Inflammatory macrophage treated with lipopolysaccharide for 4 hours (primary cell): ENCODE results near the gene TPCN2.
A peak's percentile ranks its signal among the peaks of the same experiment; 100 is the strongest.

Experiments used
- DNase-seq: peaks from one replicate; pipeline ENCODE4 v3.0.0-alpha.2; 2020

The TPCN2 gene

GRCh38 chr11:69078930-69079605, 30.3 kb downstream of the TPCN2 start:
- DNase-seq, result peak; percentile 98

- DNase-seq, result peak; percentile 28
Measured at GRCh38 chr11:69079661-69080256, 31.0 kb downstream of the TPCN2 start.

- peak; percentile 86 for DNase-seq
Measured at GRCh38 chr11:69080257-69080995, 31.7 kb downstream of the TPCN2 start.

- DNase-seq, result no peak
Measured at GRCh38 chr11:69081180-69081579, 32.4 kb downstream of the TPCN2 start.

GRCh38 chr11:69083531-69084247, 35.0 kb downstream of the TPCN2 start:
- DNase-seq, result no peak

- no peak for DNase-seq
Measured at GRCh38 chr11:69084371-69084770, 35.6 kb downstream of the TPCN2 start.

GRCh38 chr11:69085490-69086095, 36.9 kb downstream of the TPCN2 start:
- no peak for DNase-seq

- no peak for DNase-seq
Measured at GRCh38 chr11:69086152-69087132, 37.7 kb downstream of the TPCN2 start.

- no peak for DNase-seq
Measured at GRCh38 chr11:69087133-69087524, 38.4 kb downstream of the TPCN2 start.

GRCh38 chr11:69087811-69088210, 39.1 kb downstream of the TPCN2 start:
- no peak for DNase-seq

GRCh38 chr11:69088676-69089146, 40.0 kb downstream of the TPCN2 start:
- DNase-seq, result peak; percentile 69

- no peak for DNase-seq
Measured at GRCh38 chr11:69089258-69089657, 40.5 kb downstream of the TPCN2 start.

GRCh38 chr11:69091638-69092165, 43.0 kb downstream of the TPCN2 start:
- no peak for DNase-seq

- DNase-seq, result no peak
Measured at GRCh38 chr11:69092263-69092662, 43.5 kb downstream of the TPCN2 start.

GRCh38 chr11:69093106-69093505, 44.4 kb downstream of the TPCN2 start:
- no peak for DNase-seq

- DNase-seq, result no peak
Measured at GRCh38 chr11:69094111-69094914, 45.6 kb downstream of the TPCN2 start.

GRCh38 chr11:69094915-69095290, 46.2 kb downstream of the TPCN2 start:
- DNase-seq, result no peak

- no peak for DNase-seq
Measured at GRCh38 chr11:69095300-69095699, 46.6 kb downstream of the TPCN2 start.

GRCh38 chr11:69096473-69096872, 47.7 kb downstream of the TPCN2 start:
- DNase-seq, result no peak

GRCh38 chr11:69097263-69097662, 48.5 kb downstream of the TPCN2 start:
- DNase-seq, result no peak

GRCh38 chr11:69099180-69099579, 50.4 kb downstream of the TPCN2 start:
- no peak for DNase-seq
